ENCODE measurements around the gene C1QC. TPM values are rescaled to one million over a fixed set of nuclear protein-coding genes. Genes with fewer than 3 reads are reported as not detected.

Gene C1QC
- total RNA-seq, 1 experiment from 2014 or later, result 0.59 TPM

DNA sequence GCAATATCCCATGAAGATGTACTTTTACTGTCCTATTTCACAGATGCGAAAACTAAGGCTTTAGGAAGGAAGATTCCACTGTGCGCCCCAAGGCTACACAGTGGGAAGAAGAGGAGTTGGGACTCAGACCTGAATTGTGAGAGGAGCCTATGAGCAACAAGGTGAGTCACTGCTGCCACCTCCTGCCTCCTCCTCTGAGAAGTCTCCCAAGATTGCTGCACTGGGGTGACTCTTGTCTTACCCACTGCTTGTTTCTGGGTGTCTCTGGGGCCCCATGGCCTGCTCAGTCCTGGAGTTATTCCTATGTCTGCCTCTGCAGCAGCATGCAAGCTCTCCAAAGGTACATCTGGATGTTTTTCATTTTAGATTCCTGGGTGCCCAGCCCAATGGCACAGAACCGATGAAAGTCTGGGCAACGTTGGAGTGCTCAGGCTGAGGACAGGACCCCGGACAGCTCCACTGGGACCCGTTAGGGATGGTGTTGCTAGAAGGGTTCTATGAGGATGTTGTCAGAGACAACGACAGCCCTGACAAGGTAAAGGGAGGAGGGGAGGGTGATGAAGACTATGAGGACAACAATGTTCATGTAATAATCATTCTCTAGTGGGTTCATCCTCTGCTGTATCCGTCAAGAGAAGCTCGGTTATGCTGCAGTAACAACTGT, 18.0 kb upstream of the C1QC start:
- Histone ChIP-seq H2AFZ (ENCODE audit: low read depth, low read length, poor library complexity, severe bottlenecking) (no peak overlapping the region), H3K4me2 (ENCODE audit: low read length) (no peak overlapping the region), H3K4me3 (replicated peaks in 1 of 2; ENCODE audit: low read depth in 1 of 2, low read length in 2 of 2) (no peak overlapping the region), H3K79me2 (ENCODE audit: insufficient read depth, low read length) (no peaks in the 10 kb centered on the region), H3K27ac (ENCODE audit: low read depth, low read length) (no peak overlapping the region), H4K20me1 (ENCODE audit: insufficient read depth) (no peaks in the 10 kb centered on the region), H3K4me1 (ENCODE audit: control insufficient read depth in 1 of 2, insufficient read depth in 2 of 2, low read length in 2 of 2) (no peaks in the 10 kb centered on the region), H3K9me2 (ENCODE audit: insufficient read depth) (no peaks in the 10 kb centered on the region), H3K9me3 (ENCODE audit: control insufficient read depth in 1 of 2, insufficient read depth in 1 of 2, low read depth in 1 of 2, low read length in 2 of 2) (no peaks in the 10 kb centered on the region), H3K27me3 (ENCODE audit: insufficient read depth, low read length) (peaks cover 36% of the 10 kb centered on the region; the same call in 1 of the 2 replicates), H3K36me3 (ENCODE audit: control insufficient read depth in 1 of 2, insufficient read depth in 2 of 2, low read length in 2 of 2) (no peaks in the 10 kb centered on the region), H3K9ac (ENCODE audit: low read length) (no peak overlapping the region)
- CTCF ChIA-PET, result no interaction called here
- no peak for TF ChIP-seq CEBPB (IDR thresholded peaks at IDR 0.05; ENCODE audit: low read depth)
- TF ChIP-seq, protein P1, sequence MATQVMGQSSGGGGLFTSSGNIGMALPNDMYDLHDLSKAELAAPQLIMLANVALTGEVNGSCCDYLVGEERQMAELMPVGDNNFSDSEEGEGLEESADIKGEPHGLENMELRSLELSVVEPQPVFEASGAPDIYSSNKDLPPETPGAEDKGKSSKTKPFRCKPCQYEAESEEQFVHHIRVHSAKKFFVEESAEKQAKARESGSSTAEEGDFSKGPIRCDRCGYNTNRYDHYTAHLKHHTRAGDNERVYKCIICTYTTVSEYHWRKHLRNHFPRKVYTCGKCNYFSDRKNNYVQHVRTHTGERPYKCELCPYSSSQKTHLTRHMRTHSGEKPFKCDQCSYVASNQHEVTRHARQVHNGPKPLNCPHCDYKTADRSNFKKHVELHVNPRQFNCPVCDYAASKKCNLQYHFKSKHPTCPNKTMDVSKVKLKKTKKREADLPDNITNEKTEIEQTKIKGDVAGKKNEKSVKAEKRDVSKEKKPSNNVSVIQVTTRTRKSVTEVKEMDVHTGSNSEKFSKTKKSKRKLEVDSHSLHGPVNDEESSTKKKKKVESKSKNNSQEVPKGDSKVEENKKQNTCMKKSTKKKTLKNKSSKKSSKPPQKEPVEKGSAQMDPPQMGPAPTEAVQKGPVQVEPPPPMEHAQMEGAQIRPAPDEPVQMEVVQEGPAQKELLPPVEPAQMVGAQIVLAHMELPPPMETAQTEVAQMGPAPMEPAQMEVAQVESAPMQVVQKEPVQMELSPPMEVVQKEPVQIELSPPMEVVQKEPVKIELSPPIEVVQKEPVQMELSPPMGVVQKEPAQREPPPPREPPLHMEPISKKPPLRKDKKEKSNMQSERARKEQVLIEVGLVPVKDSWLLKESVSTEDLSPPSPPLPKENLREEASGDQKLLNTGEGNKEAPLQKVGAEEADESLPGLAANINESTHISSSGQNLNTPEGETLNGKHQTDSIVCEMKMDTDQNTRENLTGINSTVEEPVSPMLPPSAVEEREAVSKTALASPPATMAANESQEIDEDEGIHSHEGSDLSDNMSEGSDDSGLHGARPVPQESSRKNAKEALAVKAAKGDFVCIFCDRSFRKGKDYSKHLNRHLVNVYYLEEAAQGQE (IDR thresholded peaks at IDR 0.05; ENCODE audit: low read depth), result peak; percentile 76
- no peak for TF ChIP-seq SRF (IDR thresholded peaks at IDR 0.05; ENCODE audit: low read depth)
- TF ChIP-seq, protein P2, sequence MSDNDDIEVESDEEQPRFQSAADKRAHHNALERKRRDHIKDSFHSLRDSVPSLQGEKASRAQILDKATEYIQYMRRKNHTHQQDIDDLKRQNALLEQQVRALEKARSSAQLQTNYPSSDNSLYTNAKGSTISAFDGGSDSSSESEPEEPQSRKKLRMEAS (IDR thresholded peaks at IDR 0.05), result no peak
- TF ChIP-seq FOSL1 (IDR thresholded peaks at IDR 0.05; ENCODE audit: low read depth), result no peak
- TF ChIP-seq JUND (IDR thresholded peaks at IDR 0.05), result no peak
- no peak for TF ChIP-seq YY1 (IDR thresholded peaks at IDR 0.05; ENCODE audit: extremely low read depth, insufficient replicate concordance, low read depth, low read length)
- peak; percentile 38; the same call in 1 of the 2 replicates for ATAC-seq
- DNase-seq (ENCODE audit: low read depth, low spot score), result no peak
- RAD21 ChIA-PET (ENCODE audit: low non-redundant PET in 1 of 2, low total read pairs in 2 of 2, uncharacterized antibody in 2 of 2, unreplicated experiment in 2 of 2), result no interaction called here
- no TSS peak for BruUV-seq (replicated peaks)
- POLR2A ChIA-PET, result no interaction called here
- intact Hi-C loops (cut with micrococcal nuclease), result loop anchor here (10.0 kb wide), 1 partner anchor 101 kb away; no protein-coding TSS in a partner anchor
